SK-N-DZ (cell line): ENCODE results near the gene SS18L1.

Source experiments
- DNase-seq: peaks from one replicate; pipeline ENCODE4 v3.0.0-alpha.2; 2015; ENCODE audit warnings: low spot score

The SS18L1 gene

GRCh38 chr20:62119591-62120364, 23.8 kb upstream of the SS18L1 start:
- DNase-seq = no peak

- DNase-seq = no peak
Observed at GRCh38 chr20:62120365-62120762, 23.2 kb upstream of the SS18L1 start.

- DNase-seq = peak; percentile 87
Observed at GRCh38 chr20:62120990-62121775, 22.4 kb upstream of the SS18L1 start.

- peak; percentile 97 for DNase-seq
Observed at GRCh38 chr20:62121776-62122653, 21.6 kb upstream of the SS18L1 start, which contains the start of gene LSM14B. LSM14B (plus strand) TSS chr20:62122475; CDS start chr20:62122667, 192 bp downstream.

- DNase-seq = no peak
Observed at GRCh38 chr20:62122654-62123449, 20.7 kb upstream of the SS18L1 start.

- no peak for DNase-seq
Observed at GRCh38 chr20:62123450-62124118, 20.0 kb upstream of the SS18L1 start.

GRCh38 chr20:62126141-62126540, 17.4 kb upstream of the SS18L1 start:
- no peak for DNase-seq

- no peak for DNase-seq
Observed at GRCh38 chr20:62127799-62128198, 15.8 kb upstream of the SS18L1 start.

- no peak for DNase-seq
Observed at GRCh38 chr20:62128502-62128901, 15.1 kb upstream of the SS18L1 start.

GRCh38 chr20:62129731-62130531, 13.6 kb upstream of the SS18L1 start:
- no peak for DNase-seq

- DNase-seq = no peak
Observed at GRCh38 chr20:62131560-62132320, 11.8 kb upstream of the SS18L1 start.

GRCh38 chr20:62132421-62132820, 11.1 kb upstream of the SS18L1 start:
- no peak for DNase-seq

- DNase-seq = no peak
Observed at GRCh38 chr20:62133051-62133845, 10.3 kb upstream of the SS18L1 start.

- no peak for DNase-seq
Observed at GRCh38 chr20:62133864-62134263, 9.7 kb upstream of the SS18L1 start.

GRCh38 chr20:62134735-62135231, 8.8 kb upstream of the SS18L1 start:
- no peak for DNase-seq

- DNase-seq = no peak
Observed at GRCh38 chr20:62135573-62136266, 7.8 kb upstream of the SS18L1 start.
